ENCODE data around the gene RABIF. TPM values are rescaled to one million over a fixed set of nuclear protein-coding genes. Genes with fewer than 3 reads are reported as not detected.

Gene RABIF
- total and polyA plus RNA-seq, 2 donors (not counting 1 experiment from before 2014, with no cell fraction given), result 8.2 to 14.2 TPM

- no peak overlapping the region for H3K4me3 ChIP-seq (ENCODE audit: control extremely low read depth in 1 of 5, extremely low read depth in 1 of 5, insufficient read depth in 1 of 5, low read depth in 2 of 5, low read length in 4 of 5)
- peaks cover 23% of the 10 kb centered on the region for H3K79me2 ChIP-seq (ENCODE audit: control insufficient read depth, insufficient read depth, low read length)
- Mint-ChIP-seq H3K4me1 (peaks cover 5% of the 10 kb centered on the region), H3K27me3 (no peaks in the 10 kb centered on the region), H3K9me3 (ENCODE audit: insufficient read depth) (no peaks in the 10 kb centered on the region), H3K4me3 (no peak overlapping the region), H3K27ac (no peak overlapping the region)
- no peak overlapping the region for H3K27ac ChIP-seq (ENCODE audit: low read length in 2 of 2)
- no peaks in the 10 kb centered on the region for H3K27me3 ChIP-seq (replicated peaks in 1 of 4; ENCODE audit: control extremely low read depth in 1 of 4, control insufficient read depth in 3 of 4, insufficient read depth in 4 of 4, low read length in 3 of 4)
- POLR2A ChIA-PET, result no interaction called here
- H3K9ac ChIP-seq (ENCODE audit: low read length), result no peak overlapping the region
- H3K36me3 ChIP-seq (replicated peaks in 1 of 2; ENCODE audit: control extremely low read depth in 1 of 2, control insufficient read depth in 1 of 2, extremely low read depth in 1 of 2, insufficient read depth in 2 of 2, low read length in 1 of 2), result peaks cover 16 to 42% of the 10 kb centered on the region in 2 experiments
- no peak for ATAC-seq (ENCODE audit: low read depth)
- CTCF ChIA-PET, result no interaction called here
- intact Hi-C loops (cut with micrococcal nuclease), result no loop called here
- no peaks in the 10 kb centered on the region for H3K4me1 ChIP-seq (ENCODE audit: control insufficient read depth in 2 of 2, insufficient read depth in 2 of 2, low read length in 2 of 2)
- H2AFZ ChIP-seq (ENCODE audit: insufficient read depth, low read depth, low read length, poor library complexity, severe bottlenecking), result no peak overlapping the region
- H3K4me2 ChIP-seq (replicated peaks; ENCODE audit: low read depth, low read length, poor library complexity, severe bottlenecking), result no peak overlapping the region
- TF ChIP-seq CTCF (IDR thresholded peaks at IDR 0.05), result no peak
- TF ChIP-seq EZH2 (IDR thresholded peaks at IDR 0.05; ENCODE audit: borderline replicate concordance, insufficient read depth, low read depth, low read length, poor library complexity, severe bottlenecking), result no peak
- peaks cover 24% of the 10 kb centered on the region for H4K20me1 ChIP-seq (ENCODE audit: control insufficient read depth, insufficient read depth, low read length, poor library complexity, severe bottlenecking)
- no CpG with 5 or more reads among the region's 1 CpG for WGBS (ENCODE audit: insufficient coverage)
- DNase-seq, result no peak
- no peaks in the 10 kb centered on the region for H3K9me3 ChIP-seq (ENCODE audit: control extremely low read depth in 1 of 3, control insufficient read depth in 2 of 3, insufficient read depth in 1 of 3, low read length in 2 of 3)
Observed at GRCh38 chr1:202879128-202879527, 9.8 kb downstream of the RABIF start.

- Histone ChIP-seq H3K79me2 (ENCODE audit: control insufficient read depth, insufficient read depth, low read length) (no peaks in the 10 kb centered on the region), H3K4me1 (ENCODE audit: control insufficient read depth in 2 of 2, insufficient read depth in 2 of 2, low read length in 2 of 2) (no peaks in the 10 kb centered on the region), H3K4me3 (ENCODE audit: control extremely low read depth in 1 of 5, extremely low read depth in 1 of 5, insufficient read depth in 1 of 5, low read depth in 2 of 5, low read length in 4 of 5) (no peak overlapping the region), H3K9me3 (ENCODE audit: control extremely low read depth in 1 of 3, control insufficient read depth in 2 of 3, insufficient read depth in 1 of 3, low read length in 2 of 3) (no peaks in the 10 kb centered on the region), H3K36me3 (replicated peaks in 1 of 2; ENCODE audit: control extremely low read depth in 1 of 2, control insufficient read depth in 1 of 2, extremely low read depth in 1 of 2, insufficient read depth in 2 of 2, low read length in 1 of 2) (peaks cover under 1 to 4% of the 10 kb centered on the region in 2 experiments), H3K4me2 (replicated peaks; ENCODE audit: low read depth, low read length, poor library complexity, severe bottlenecking) (no peak overlapping the region), H2AFZ (ENCODE audit: insufficient read depth, low read depth, low read length, poor library complexity, severe bottlenecking) (no peak overlapping the region), H3K9ac (ENCODE audit: low read length) (no peak overlapping the region), H3K27ac (ENCODE audit: low read length in 2 of 2) (no peak overlapping the region), H4K20me1 (ENCODE audit: control insufficient read depth, insufficient read depth, low read length, poor library complexity, severe bottlenecking) (no peaks in the 10 kb centered on the region), H3K27me3 (replicated peaks in 1 of 4; ENCODE audit: control extremely low read depth in 1 of 4, control insufficient read depth in 3 of 4, insufficient read depth in 4 of 4, low read length in 3 of 4) (no peaks in the 10 kb centered on the region)
- TF ChIP-seq CTCF (IDR thresholded peaks at IDR 0.05) (no peak), EZH2 (IDR thresholded peaks at IDR 0.05; ENCODE audit: borderline replicate concordance, insufficient read depth, low read depth, low read length, poor library complexity, severe bottlenecking) (no peak)
- Mint-ChIP-seq H3K27me3 (peaks cover 3% of the 10 kb centered on the region), H3K9me3 (ENCODE audit: insufficient read depth) (no peaks in the 10 kb centered on the region), H3K4me1 (peaks cover 2% of the 10 kb centered on the region), H3K4me3 (no peak overlapping the region), H3K27ac (no peak overlapping the region)
- DNase-seq, result no peak
- 90% methylated on average over 4 of the region's 4 CpGs for WGBS (ENCODE audit: insufficient coverage)
- ATAC-seq (ENCODE audit: low read depth), result no peak
- intact Hi-C loops (cut with micrococcal nuclease), result no loop called here
- ChIA-PET CTCF (interaction anchor here (0.7 kb wide), 1 partner anchor 127 kb away, joined by 4 read pairs; no protein-coding TSS in a partner anchor), POLR2A (no interaction called here)
Observed at GRCh38 chr1:202873026-202873425, 15.9 kb downstream of the RABIF start.

Data from B cell (primary cell).